PC-3 (cell line): ENCODE results near the gene CA10. TPM values are rescaled to one million over a fixed set of nuclear protein-coding genes. Genes with fewer than 3 reads are reported as not detected.

Source experiments
- ATAC-seq: fragments of 200-7000 bp; cut with Tn5 transposase; 2 replicates; pipeline ENCODE4 v1.9.1; 2020; ENCODE audit warnings: mild to moderate bottlenecking, moderate library complexity
- BruUV-seq: library from RNA; stranded (reverse); fragments of 400-500 nt; replicated peaks from 2 replicates; lab custom pipeline; 2021; lab: Mats Ljungman, UMichigan
- CTCF ChIA-PET: fragments of 300-600 bp; sonication (Branson Sonifier 250); formaldehyde crosslinking; loops from one replicate; lab custom pipeline; 2022; ENCODE audit warnings: antibody characterized with exemption; lab: Charles Lee
- POLR2A ChIA-PET: fragments of 300-600 bp; sonication (Branson Sonifier 250); formaldehyde crosslinking; loops from one replicate; lab custom pipeline; 2022; ENCODE audit warnings: antibody characterized with exemption; ENCODE audit not compliant: unreplicated experiment; lab: Charles Lee
- DNase-seq: peaks from one replicate; pipeline ENCODE4 v3.0.0-alpha.2; 2015
- H2AFZ ChIP-seq: fragments of 300-600 bp; sonication (generic); 2 replicates; pipeline ENCODE4 v1.6.0; 2016; ENCODE audit warnings: antibody characterized with exemption, low read length
- H3F3A ChIP-seq: fragments of 300-600 bp; sonication (generic); one replicate; pipeline ENCODE4 v1.6.0; 2017; ENCODE audit warnings: antibody characterized with exemption, low read length, control low read depth, mild to moderate bottlenecking; ENCODE audit not compliant: unreplicated experiment
- H3K27ac ChIP-seq: fragments of 300-600 bp; sonication (generic); 2 replicates; pipeline ENCODE4 v1.5.1; 2016; ENCODE audit warnings: mild to moderate bottlenecking, low read length
- H3K27me3 ChIP-seq: fragments of 300-600 bp; sonication (generic); 2 replicates; pipeline ENCODE4 v1.6.1; 2016; ENCODE audit warnings: low read length, mixed read lengths
- H3K36me3 ChIP-seq: fragments of 300-600 bp; sonication (generic); 2 replicates; pipeline ENCODE4 v1.6.1; 2016; ENCODE audit warnings: low read depth, mixed run types, low read length, mixed read lengths
- H3K4me1 ChIP-seq: fragments of 300-600 bp; sonication (generic); 2 replicates; pipeline ENCODE4 v1.5.1; 2016; ENCODE audit warnings: low read length; ENCODE audit not compliant: insufficient read depth
- H3K4me2 ChIP-seq: fragments of 300-600 bp; sonication (generic); 2 replicates; pipeline ENCODE4 v1.6.0; 2016; ENCODE audit warnings: low read length
- H3K4me3 ChIP-seq: fragments of 300-600 bp; sonication (generic); 2 replicates; pipeline ENCODE4 v1.5.1; 2016; ENCODE audit warnings: mild to moderate bottlenecking, low read length, mixed read lengths
- H3K79me2 ChIP-seq: fragments of 300-600 bp; sonication (generic); 2 replicates; pipeline ENCODE4 v1.6.1; 2017; ENCODE audit warnings: low read length, mixed read lengths
- H3K9ac ChIP-seq: fragments of 300-600 bp; sonication (generic); 2 replicates; pipeline ENCODE4 v1.6.0; 2016; ENCODE audit warnings: mild to moderate bottlenecking, low read length
- H3K9me2 ChIP-seq: fragments of 300-600 bp; sonication (generic); replicated peaks from 2 replicates; pipeline ENCODE4 v1.6.1; 2016; ENCODE audit warnings: mixed run types, low read length, mixed read lengths
- H3K9me3 ChIP-seq: fragments of 300-600 bp; sonication (generic); 2 replicates; pipeline ENCODE4 v1.6.1; 2016; ENCODE audit warnings: low read length, mixed read lengths
- H4K20me1 ChIP-seq: fragments of 300-600 bp; sonication (generic); 2 replicates; pipeline ENCODE4 v1.6.1; 2016; ENCODE audit warnings: low read length, mixed read lengths
- CTCF ChIP-seq: fragments of 300-600 bp; sonication (generic); conservative IDR thresholded peaks from 2 replicates; pipeline ENCODE4 v1.5.1; 2017; ENCODE audit warnings: antibody characterized with exemption, low read depth, mild to moderate bottlenecking, low read length
- EZH2 ChIP-seq: fragments of 300-600 bp; sonication (generic); IDR thresholded peaks from one replicate; pipeline ENCODE4 v1.6.1; 2017; ENCODE audit warnings: antibody characterized with exemption, mild to moderate bottlenecking, low read length; ENCODE audit not compliant: unreplicated experiment
- EZH2phosphoT487 ChIP-seq: fragments of 300-600 bp; sonication (generic); IDR thresholded peaks from 2 replicates; pipeline ENCODE4 v1.6.1; 2018; ENCODE audit warnings: mild to moderate bottlenecking, antibody characterized with exemption, low read length, borderline replicate concordance
- intact Hi-C: fragments of 100-400 bp; cut with micrococcal nuclease; formaldehyde crosslinking; loops from 2 replicates; pipeline ENCODE4 v1.9.0; 2023
- total RNA-seq: library from RNA; depleted of rRNA; stranded (reverse); fragments of >200 nt; gene quantifications from 2 replicates; pipeline ENCODE4 v1.2.3, GENCODE V29; 2014

CA10 gene
- total RNA-seq, 1 experiment from 2014 or later: not detected

GRCh38 chr17:51807460-51807859, 351.1 kb downstream of the CA10 start:
- Histone ChIP-seq H3K4me2 (no peak overlapping the region), H3K4me3 (no peak overlapping the region), H3K9me2 (no peaks in the 10 kb centered on the region), H2AFZ (no peak overlapping the region), H3K9ac (no peak overlapping the region), H3K27ac (no peak overlapping the region), H3K27me3 (no peaks in the 10 kb centered on the region), H3K9me3 (no peaks in the 10 kb centered on the region; the same call in 1 of the 2 replicates), H3K36me3 (no peaks in the 10 kb centered on the region), H3K79me2 (no peaks in the 10 kb centered on the region), H3F3A (no peaks in the 10 kb centered on the region), H3K4me1 (no peaks in the 10 kb centered on the region), H4K20me1 (no peaks in the 10 kb centered on the region)
- BruUV-seq: no TSS peak
- CTCF ChIA-PET: no interaction called here
- ATAC-seq (no peak), DNase-seq (no peak)
- TF ChIP-seq EZH2phosphoT487: no peak
- POLR2A ChIA-PET: no interaction called here
- intact Hi-C loops: no loop called here

GRCh38 chr17:51805765-51806164, 352.7 kb downstream of the CA10 start:
- Histone ChIP-seq H3K4me1 (no peaks in the 10 kb centered on the region), H3K4me2 (no peak overlapping the region), H3K36me3 (no peaks in the 10 kb centered on the region), H4K20me1 (no peaks in the 10 kb centered on the region), H3K4me3 (no peak overlapping the region), H3K79me2 (no peaks in the 10 kb centered on the region), H3F3A (no peaks in the 10 kb centered on the region), H3K9ac (no peak overlapping the region), H3K9me3 (no peaks in the 10 kb centered on the region; the same call in 1 of the 2 replicates), H3K27ac (no peak overlapping the region), H3K27me3 (no peaks in the 10 kb centered on the region), H3K9me2 (no peaks in the 10 kb centered on the region), H2AFZ (no peak overlapping the region)
- ChIA-PET CTCF (no interaction called here), POLR2A (no interaction called here)
- DNase-seq: no peak
- intact Hi-C loops: no loop called here
- no peak for ATAC-seq
- TF ChIP-seq EZH2: no peak
- TF ChIP-seq EZH2phosphoT487: no peak
- no peak for TF ChIP-seq CTCF
- no TSS peak for BruUV-seq

DNA sequence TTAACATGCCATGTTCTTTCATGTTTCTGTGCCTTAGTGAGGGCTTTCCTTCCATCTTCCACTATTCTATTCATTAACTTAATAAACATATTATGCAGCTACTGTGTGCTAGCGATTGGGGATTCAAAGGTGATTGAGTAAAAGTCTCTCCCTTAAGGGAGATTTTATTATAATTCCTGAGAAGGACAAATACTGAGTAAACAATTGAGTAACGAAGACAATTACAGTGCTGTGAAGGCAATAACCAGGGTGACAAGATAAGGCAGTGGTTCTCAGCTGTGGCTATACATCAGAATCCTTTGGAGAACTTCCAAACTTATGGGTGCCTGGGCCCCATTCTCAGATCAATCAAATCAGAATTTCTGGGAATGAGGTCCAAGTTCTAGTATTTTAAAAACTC, 353.3 kb downstream of the CA10 start:
- ChIA-PET CTCF (no interaction called here), POLR2A (no interaction called here)
- DNase-seq: no peak
- Histone ChIP-seq H3K79me2 (no peaks in the 10 kb centered on the region), H3K4me2 (no peak overlapping the region), H3K9ac (no peak overlapping the region), H3K27me3 (no peaks in the 10 kb centered on the region), H2AFZ (no peak overlapping the region), H4K20me1 (no peaks in the 10 kb centered on the region), H3K4me3 (no peak overlapping the region), H3K9me2 (no peaks in the 10 kb centered on the region), H3K27ac (no peak overlapping the region), H3K4me1 (no peaks in the 10 kb centered on the region), H3F3A (no peaks in the 10 kb centered on the region), H3K9me3 (no peaks in the 10 kb centered on the region; the same call in 1 of the 2 replicates), H3K36me3 (no peaks in the 10 kb centered on the region)
- TF ChIP-seq EZH2 (no peak), EZH2phosphoT487 (no peak), CTCF (no peak)
- BruUV-seq: no TSS peak
- intact Hi-C loops: no loop called here
- no peak for ATAC-seq
